HG03066 (cell line): ENCODE measurements around the gene C2CD2.
"Not testable (repeated sequence)": the region's sequence is repeated elsewhere in the genome, so short reads cannot be mapped to it uniquely, and the experiment has no call there.

Source experiments
- ATAC-seq: cut with Tn5 transposase; IDR thresholded peaks from one replicate; pipeline ENCODE4 v1.9.1; 2021; ENCODE audit warnings: low read depth; ENCODE audit not compliant: unreplicated experiment

C2CD2 gene

GRCh38 chr21:41959697-41960096 is 5.9 kb upstream of the C2CD2 start:
- ATAC-seq: not testable (repeated sequence)

- ATAC-seq: no peak
Observed at GRCh38 chr21:41958886-41959563, 5.2 kb upstream of the C2CD2 start.

- ATAC-seq: no peak
Observed at GRCh38 chr21:41957991-41958766, 4.4 kb upstream of the C2CD2 start.

GRCh38 chr21:41956926-41957729 is 3.3 kb upstream of the C2CD2 start:
- ATAC-seq: no peak

- no peak for ATAC-seq
Observed at GRCh38 chr21:41955516-41955915, 1.7 kb upstream of the C2CD2 start.

- ATAC-seq: no peak
Observed at GRCh38 chr21:41954654-41955499, 1.1 kb upstream of the C2CD2 start.

GRCh38 chr21:41953249-41953830 is 478 bp downstream of the C2CD2 start:
- ATAC-seq: no peak

GRCh38 chr21:41952568-41953248 is 1.1 kb downstream of the C2CD2 start:
- no peak for ATAC-seq

GRCh38 chr21:41951876-41952567 is 1.8 kb downstream of the C2CD2 start:
- no peak for ATAC-seq

- ATAC-seq: no peak
Observed at GRCh38 chr21:41950941-41951351, 2.9 kb downstream of the C2CD2 start.

- not testable (repeated sequence) for ATAC-seq
Observed at GRCh38 chr21:41949631-41950030, 4.2 kb downstream of the C2CD2 start.

GRCh38 chr21:41948901-41949300 is 4.9 kb downstream of the C2CD2 start:
- no peak for ATAC-seq

- ATAC-seq: no peak
Observed at GRCh38 chr21:41948078-41948895, 5.5 kb downstream of the C2CD2 start.

- ATAC-seq: no peak
Observed at GRCh38 chr21:41945982-41946381, 7.8 kb downstream of the C2CD2 start.

- ATAC-seq: no peak
Observed at GRCh38 chr21:41943851-41944250, 10.0 kb downstream of the C2CD2 start.

- ATAC-seq: no peak
Observed at GRCh38 chr21:41942457-41942856, 11.4 kb downstream of the C2CD2 start.

- ATAC-seq: no peak
Observed at GRCh38 chr21:41941941-41942340, 11.9 kb downstream of the C2CD2 start.

- no peak for ATAC-seq
Observed at GRCh38 chr21:41940431-41940830, 13.4 kb downstream of the C2CD2 start.
